ENCODE measurements around the gene FBXW9. TPM values are rescaled to one million over a fixed set of nuclear protein-coding genes. Genes with fewer than 3 reads are reported as not detected.

Gene FBXW9
- total and polyA plus RNA-seq, 2 experiments from 2014 or later = 6.6 to 19.4 TPM

DNA sequence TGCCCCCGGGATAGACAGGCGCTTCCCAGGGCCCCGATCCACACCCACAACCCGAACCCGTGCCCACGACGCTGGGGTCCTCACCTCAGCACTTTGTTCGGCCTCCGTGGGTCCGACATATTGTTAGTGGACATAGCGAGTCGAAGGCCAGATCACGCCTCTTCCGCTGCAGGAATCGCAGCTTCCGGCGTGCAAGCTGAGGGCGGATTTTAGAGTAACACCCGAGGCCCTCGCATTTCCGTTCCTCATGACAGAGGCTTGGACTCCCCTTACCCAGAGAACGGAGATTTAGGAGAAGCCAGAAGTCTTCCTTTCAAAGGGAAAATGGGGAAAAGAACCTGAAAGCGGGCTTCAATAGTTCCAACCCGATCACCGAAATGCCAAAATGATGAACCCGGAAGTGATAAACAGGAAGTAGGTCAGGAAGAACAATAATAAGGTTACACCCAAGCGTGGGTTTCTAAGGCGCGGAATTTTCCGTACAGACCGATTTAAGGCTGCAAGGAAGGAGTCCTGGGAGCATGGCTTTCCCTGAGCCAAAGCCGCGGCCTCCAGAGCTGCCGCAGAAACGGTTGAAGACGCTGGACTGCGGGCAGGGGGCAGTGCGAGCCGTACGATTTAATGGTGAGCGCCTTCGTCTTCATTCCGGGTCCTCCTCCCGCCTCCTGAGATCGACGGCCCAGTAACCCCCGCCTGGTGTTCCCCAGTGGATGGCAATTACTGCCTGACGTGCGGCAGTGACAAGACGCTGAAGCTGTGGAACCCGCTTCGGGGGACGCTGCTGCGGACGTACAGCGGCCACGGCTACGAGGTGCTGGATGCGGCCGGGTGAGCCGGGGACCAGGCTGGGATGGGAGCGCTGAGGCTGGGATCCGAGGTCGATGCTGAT, 26.9 kb downstream of the FBXW9 start:
- ATAC-seq (peak; percentile 11), DNase-seq (ENCODE audit: low spot score) (peak; percentile 85)
- Histone ChIP-seq H3K4me1 (ENCODE audit: insufficient read depth) (peaks cover 17% of the 10 kb centered on the region), H3K79me2 (replicated peaks; ENCODE audit: insufficient read depth) (peaks cover 29% of the 10 kb centered on the region), H3K27me3 (ENCODE audit: insufficient read depth) (no peaks in the 10 kb centered on the region), H3K4me2 (peak overlapping the region; percentile 96), H3K27ac (ENCODE audit: low read depth) (peak overlapping the region; percentile 99), H3K4me3 (peak overlapping the region; percentile 98), H2AFZ (peak overlapping the region; percentile 96), H3K9me2 (ENCODE audit: insufficient read depth) (no peaks in the 10 kb centered on the region), H3F3A (replicated peaks; ENCODE audit: low read depth) (peaks cover 31% of the 10 kb centered on the region), H3K36me3 (ENCODE audit: insufficient read depth) (peaks cover 10% of the 10 kb centered on the region; the same call in 1 of the 2 replicates), H4K20me1 (replicated peaks; ENCODE audit: insufficient read depth) (0 out of 2 replicates have a peak, but pooled peaks cover 3% of the 10 kb centered on the region)
- Mint-ChIP-seq H3K27ac (peak overlapping the region; percentile 99), H3K27me3 (ENCODE audit: insufficient read depth, low read depth, poor library complexity) (peaks cover 36% of the 10 kb centered on the region), H3K36me3 (ENCODE audit: low read depth) (peaks cover 28% of the 10 kb centered on the region), H3K4me1 (peaks cover 25% of the 10 kb centered on the region), H3K4me3 (peak overlapping the region; percentile 97), H3K9me3 (no peaks in the 10 kb centered on the region; the same call in 2 of the 3 replicates)
- TF ChIP-seq JUNB (IDR thresholded peaks at IDR 0.05; ENCODE audit: unreplicated experiment) (no peak), EZH2phosphoT487 (IDR thresholded peaks at IDR 0.05; ENCODE audit: unreplicated experiment) (no peak), ZNF462 (CRISPR knock-in tag; IDR thresholded peaks at IDR 0.05) (no peak), ZNF331 (CRISPR knock-in tag; IDR thresholded peaks at IDR 0.05; ENCODE audit: low read depth) (no peak), ZNF114 (CRISPR knock-in tag; IDR thresholded peaks at IDR 0.05) (no peak), NANOG (IDR thresholded peaks at IDR 0.05; ENCODE audit: borderline replicate concordance) (no peak), POLR2AphosphoS5 (IDR thresholded peaks at IDR 0.05; ENCODE audit: low read depth) (peak; percentile 84), CREB1 (CRISPR knock-in tag; IDR thresholded peaks at IDR 0.05; ENCODE audit: low read depth) (peak; percentile 75), EZH2 (IDR thresholded peaks at IDR 0.05; ENCODE audit: low read depth, unreplicated experiment) (no peak)
- TF ChIP-seq, protein P1, sequence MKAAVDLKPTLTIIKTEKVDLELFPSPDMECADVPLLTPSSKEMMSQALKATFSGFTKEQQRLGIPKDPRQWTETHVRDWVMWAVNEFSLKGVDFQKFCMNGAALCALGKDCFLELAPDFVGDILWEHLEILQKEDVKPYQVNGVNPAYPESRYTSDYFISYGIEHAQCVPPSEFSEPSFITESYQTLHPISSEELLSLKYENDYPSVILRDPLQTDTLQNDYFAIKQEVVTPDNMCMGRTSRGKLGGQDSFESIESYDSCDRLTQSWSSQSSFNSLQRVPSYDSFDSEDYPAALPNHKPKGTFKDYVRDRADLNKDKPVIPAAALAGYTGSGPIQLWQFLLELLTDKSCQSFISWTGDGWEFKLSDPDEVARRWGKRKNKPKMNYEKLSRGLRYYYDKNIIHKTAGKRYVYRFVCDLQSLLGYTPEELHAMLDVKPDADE (IDR thresholded peaks at IDR 0.05) = peak; percentile 56
- TF ChIP-seq, protein P2, sequence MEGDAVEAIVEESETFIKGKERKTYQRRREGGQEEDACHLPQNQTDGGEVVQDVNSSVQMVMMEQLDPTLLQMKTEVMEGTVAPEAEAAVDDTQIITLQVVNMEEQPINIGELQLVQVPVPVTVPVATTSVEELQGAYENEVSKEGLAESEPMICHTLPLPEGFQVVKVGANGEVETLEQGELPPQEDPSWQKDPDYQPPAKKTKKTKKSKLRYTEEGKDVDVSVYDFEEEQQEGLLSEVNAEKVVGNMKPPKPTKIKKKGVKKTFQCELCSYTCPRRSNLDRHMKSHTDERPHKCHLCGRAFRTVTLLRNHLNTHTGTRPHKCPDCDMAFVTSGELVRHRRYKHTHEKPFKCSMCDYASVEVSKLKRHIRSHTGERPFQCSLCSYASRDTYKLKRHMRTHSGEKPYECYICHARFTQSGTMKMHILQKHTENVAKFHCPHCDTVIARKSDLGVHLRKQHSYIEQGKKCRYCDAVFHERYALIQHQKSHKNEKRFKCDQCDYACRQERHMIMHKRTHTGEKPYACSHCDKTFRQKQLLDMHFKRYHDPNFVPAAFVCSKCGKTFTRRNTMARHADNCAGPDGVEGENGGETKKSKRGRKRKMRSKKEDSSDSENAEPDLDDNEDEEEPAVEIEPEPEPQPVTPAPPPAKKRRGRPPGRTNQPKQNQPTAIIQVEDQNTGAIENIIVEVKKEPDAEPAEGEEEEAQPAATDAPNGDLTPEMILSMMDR (conservative IDR thresholded peaks at IDR 0.05; ENCODE audit: low read depth in 2 of 2) = no peak
